OCI-LY1 (cell line): ENCODE results near the gene SFTPB.

ENCODE experiments used
- H2AFZ ChIP-seq: fragments of 200-600 bp; sonication (generic), shearing (Covaris generic); 2 replicates; pipeline ENCODE4 v1.6.0; 2014; ENCODE audit warnings: antibody characterized with exemption, mild to moderate bottlenecking, low read length
- H3F3A ChIP-seq: fragments of 200-600 bp; sonication (generic), shearing (Covaris generic); 2 replicates; pipeline ENCODE4 v1.6.0; 2014; ENCODE audit warnings: mild to moderate bottlenecking, antibody characterized with exemption, low read length, moderate library complexity; ENCODE audit not compliant: insufficient read depth
- H3K27ac ChIP-seq: fragments of 200-600 bp; sonication (generic); 2 replicates; pipeline ENCODE4 v1.5.1; 2014; ENCODE audit warnings: low read length, mixed run types, mild to moderate bottlenecking, low read depth; ENCODE audit not compliant: poor library complexity, severe bottlenecking
- H3K27me3 ChIP-seq: fragments of 200-600 bp; sonication (generic); 2 replicates; pipeline ENCODE4 v1.6.0; 2014; ENCODE audit warnings: antibody characterized with exemption, mild to moderate bottlenecking, low read length, moderate library complexity; ENCODE audit not compliant: insufficient read depth
- H3K36me3 ChIP-seq: fragments of 200-600 bp; sonication (generic); 2 replicates; pipeline ENCODE4 v1.6.1; 2014; ENCODE audit warnings: mild to moderate bottlenecking, antibody characterized with exemption, low read length, moderate library complexity, mixed read lengths; ENCODE audit not compliant: insufficient read depth
- H3K4me1 ChIP-seq: fragments of 200-600 bp; sonication (generic); 2 replicates; pipeline ENCODE4 v1.5.1; 2014; ENCODE audit warnings: mild to moderate bottlenecking, low read length, moderate library complexity; ENCODE audit not compliant: insufficient read depth, severe bottlenecking
- H3K4me2 ChIP-seq: fragments of 200-600 bp; sonication (generic), shearing (Covaris generic); 2 replicates; pipeline ENCODE4 v1.6.1; 2014; ENCODE audit warnings: low read length
- H3K4me3 ChIP-seq: fragments of 200-600 bp; sonication (generic); 2 replicates; pipeline ENCODE4 v1.5.1; 2014; ENCODE audit warnings: low read length, low read depth, mild to moderate bottlenecking, mixed read lengths; ENCODE audit not compliant: poor library complexity, severe bottlenecking
- H3K79me2 ChIP-seq: fragments of 200-600 bp; shearing (Covaris generic); 2 replicates; pipeline ENCODE4 v1.6.1; 2016; ENCODE audit warnings: mixed run types, low read length, mixed read lengths; ENCODE audit not compliant: insufficient read depth
- H3K9ac ChIP-seq: fragments of 200-600 bp; sonication (generic), shearing (Covaris generic); 2 replicates; pipeline ENCODE4 v1.6.1; 2014; ENCODE audit warnings: mild to moderate bottlenecking, low read length, mixed read lengths
- H3K9me2 ChIP-seq: fragments of 200-600 bp; sonication (generic), shearing (Covaris generic); 2 replicates; pipeline ENCODE4 v1.6.1; 2014; ENCODE audit warnings: low read depth, mild to moderate bottlenecking, low read length, mixed read lengths
- H3K9me3 ChIP-seq: fragments of 200-600 bp; shearing (Covaris generic); 2 replicates; pipeline ENCODE4 v1.6.1; 2014; ENCODE audit warnings: low read length, mixed read lengths
- H4K20me1 ChIP-seq: fragments of 200-600 bp; sonication (generic), shearing (Covaris generic); 2 replicates; pipeline ENCODE4 v1.6.0; 2016; ENCODE audit warnings: mild to moderate bottlenecking, low read length; ENCODE audit not compliant: insufficient read depth
- CTCF ChIP-seq: fragments of 200-600 bp; sonication (generic), shearing (Covaris generic); IDR thresholded peaks from 2 replicates; pipeline ENCODE4 v1.5.1; 2017; ENCODE audit warnings: mild to moderate bottlenecking, antibody characterized with exemption, low read length, moderate library complexity, mixed read lengths
- EZH2 ChIP-seq: fragments of 200-600 bp; sonication (generic), shearing (Covaris generic); IDR thresholded peaks from 2 replicates; pipeline ENCODE4 v1.8.0; 2017; ENCODE audit warnings: borderline replicate concordance, mixed run types, mild to moderate bottlenecking, antibody characterized with exemption, low read length, moderate library complexity, mixed read lengths

The SFTPB gene

GRCh38 chr2:85631316-85631715, 36.7 kb downstream of the SFTPB start:
- H4K20me1 ChIP-seq: no peaks in the 10 kb centered on the region
- no peak overlapping the region for H3K27ac ChIP-seq
- TF ChIP-seq EZH2 (no peak), CTCF (no peak)
- no peaks in the 10 kb centered on the region for H3K9me2 ChIP-seq
- H3F3A ChIP-seq: no peaks in the 10 kb centered on the region
- H3K9ac ChIP-seq: no peak overlapping the region
- H2AFZ ChIP-seq: no peak overlapping the region
- no peaks in the 10 kb centered on the region for H3K4me1 ChIP-seq
- no peaks in the 10 kb centered on the region for H3K27me3 ChIP-seq
- H3K4me2 ChIP-seq: no peak overlapping the region
- H3K9me3 ChIP-seq: no peaks in the 10 kb centered on the region
- peaks cover 95% of the 10 kb centered on the region for H3K36me3 ChIP-seq
- H3K79me2 ChIP-seq: no peaks in the 10 kb centered on the region
- no peak overlapping the region for H3K4me3 ChIP-seq

- no peak overlapping the region for H3K4me3 ChIP-seq
- peaks cover 97% of the 10 kb centered on the region for H3K36me3 ChIP-seq
- H4K20me1 ChIP-seq: no peaks in the 10 kb centered on the region
- H3K79me2 ChIP-seq: no peaks in the 10 kb centered on the region
- no peaks in the 10 kb centered on the region for H3K9me2 ChIP-seq
- no peak overlapping the region for H3K27ac ChIP-seq
- H3K9me3 ChIP-seq: no peaks in the 10 kb centered on the region
- H3K4me2 ChIP-seq: no peak overlapping the region
- H3K27me3 ChIP-seq: no peaks in the 10 kb centered on the region
- TF ChIP-seq CTCF: no peak
- no peak for TF ChIP-seq EZH2
- H3F3A ChIP-seq: no peaks in the 10 kb centered on the region
- no peaks in the 10 kb centered on the region for H3K4me1 ChIP-seq
- no peak overlapping the region for H2AFZ ChIP-seq
- no peak overlapping the region for H3K9ac ChIP-seq
Measured at GRCh38 chr2:85628658-85629057, 39.3 kb downstream of the SFTPB start.

GRCh38 chr2:85623991-85624390, 44.0 kb downstream of the SFTPB start:
- H3K27me3 ChIP-seq: no peaks in the 10 kb centered on the region
- H3K9me2 ChIP-seq: no peaks in the 10 kb centered on the region
- no peaks in the 10 kb centered on the region for H3K4me1 ChIP-seq
- H3K79me2 ChIP-seq: peaks cover 8% of the 10 kb centered on the region
- TF ChIP-seq EZH2 (no peak), CTCF (no peak)
- H4K20me1 ChIP-seq: no peaks in the 10 kb centered on the region
- H3K4me2 ChIP-seq: no peak overlapping the region
- no peaks in the 10 kb centered on the region for H3F3A ChIP-seq
- no peaks in the 10 kb centered on the region for H3K9me3 ChIP-seq
- no peak overlapping the region for H2AFZ ChIP-seq
- H3K4me3 ChIP-seq: no peak overlapping the region
- H3K9ac ChIP-seq: no peak overlapping the region
- no peak overlapping the region for H3K27ac ChIP-seq
- H3K36me3 ChIP-seq: peaks cover 93% of the 10 kb centered on the region
